NCI-H2196 treated with DMSO at 0.1 percent for 48 hours (cell line): ENCODE measurements around the gene ALPL.
A peak's percentile ranks its signal among the peaks of the same experiment; 100 is the strongest.

ENCODE experiments used
- DNase-seq: peaks from one replicate; lab custom pipeline; 2025; ENCODE audit not compliant: unreplicated experiment; lab: John Stamatoyannopoulos, UW

ALPL gene

GRCh38 chr1:21530368-21531016, 21.3 kb downstream of the ALPL start:
- no peak for DNase-seq

- no peak for DNase-seq
These were observed 22.0 kb downstream of the ALPL start for GRCh38 chr1:21531241-21531640.

- no peak for DNase-seq
These were observed 23.3 kb downstream of the ALPL start for GRCh38 chr1:21532496-21532895.

DNA sequence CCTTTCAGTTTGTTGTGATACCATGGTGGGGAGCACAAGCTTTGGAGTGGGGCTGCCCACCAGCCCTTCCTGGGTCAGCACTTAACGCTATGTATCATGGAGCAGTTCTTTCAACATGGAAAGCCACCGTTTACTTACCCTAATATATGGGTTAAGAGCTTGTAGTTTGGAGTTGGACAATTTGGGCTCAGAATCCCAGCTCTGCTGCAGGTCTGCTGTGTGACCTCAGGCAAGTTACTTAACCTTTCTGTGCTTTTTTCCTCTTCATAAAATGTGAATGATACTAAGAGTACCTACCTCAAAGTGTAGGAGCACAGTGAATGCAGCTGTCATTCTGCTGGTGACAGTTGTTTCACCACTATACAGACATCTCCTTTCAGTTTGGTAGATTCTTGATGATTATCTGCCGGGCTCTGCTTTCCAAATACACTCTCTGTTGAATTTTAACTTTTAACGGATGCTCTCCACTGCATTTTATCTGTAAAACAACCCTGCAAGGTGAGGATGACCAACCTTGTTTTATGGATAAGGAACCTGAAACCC, 23.8 kb downstream of the ALPL start:
- DNase-seq, result no peak

GRCh38 chr1:21534146-21534545, 24.9 kb downstream of the ALPL start:
- no peak for DNase-seq

DNA sequence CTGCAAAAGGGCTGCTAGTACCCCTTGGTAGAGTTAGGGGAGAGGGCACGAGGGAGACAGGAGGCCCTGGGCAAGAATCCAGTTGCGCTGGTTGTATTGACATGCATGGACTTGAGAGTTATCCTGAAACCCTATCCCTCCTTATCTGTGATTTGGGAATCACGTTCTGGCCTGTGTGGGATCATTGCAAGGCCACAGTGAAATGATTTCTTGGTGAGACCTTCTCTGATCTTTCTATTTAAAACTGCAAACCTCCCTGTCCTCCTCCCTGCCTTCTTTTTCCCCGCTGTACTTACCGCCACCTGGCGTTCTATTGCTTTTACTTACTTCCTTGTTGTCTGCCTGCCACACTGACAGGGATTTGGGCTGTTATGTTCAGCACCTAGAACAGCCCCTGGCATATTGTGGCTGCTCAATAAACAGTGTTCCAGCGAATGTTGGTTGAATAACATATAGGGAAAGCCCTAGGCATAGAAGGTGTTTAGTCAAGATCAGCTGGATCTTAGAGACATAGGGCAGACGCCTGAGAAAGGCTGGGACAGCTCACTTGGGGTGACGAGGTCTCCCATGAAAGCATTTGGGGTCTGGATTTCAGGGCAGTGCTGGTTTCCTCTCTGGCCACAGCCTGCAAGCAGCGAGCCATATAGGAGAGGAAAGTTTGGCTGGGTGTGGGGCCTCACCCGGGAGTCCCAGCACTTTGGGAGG, 25.6 kb downstream of the ALPL start:
- peak; percentile 50 for DNase-seq

DNA sequence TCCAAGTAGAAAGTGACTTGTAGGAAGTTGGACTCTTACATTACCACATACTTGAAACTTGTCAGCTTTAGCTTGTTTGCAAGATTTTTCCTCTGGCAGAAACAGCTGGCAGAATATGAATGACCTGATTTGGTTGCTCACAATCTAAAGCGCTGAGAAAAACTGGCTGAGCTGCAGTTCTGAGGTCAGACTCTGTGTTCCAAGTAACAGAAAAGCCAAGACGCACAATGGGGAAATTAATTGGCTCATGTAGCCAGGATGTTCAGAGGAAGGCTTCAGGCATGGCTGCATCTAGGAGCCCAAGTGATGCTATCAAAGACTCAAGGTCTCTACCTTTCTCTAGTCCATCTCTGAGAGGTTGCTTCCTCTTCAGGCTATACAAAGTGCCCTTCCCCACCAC, 27.0 kb downstream of the ALPL start:
- no peak for DNase-seq

- no peak for DNase-seq
These were observed 28.3 kb downstream of the ALPL start for GRCh38 chr1:21537511-21537931.

DNA sequence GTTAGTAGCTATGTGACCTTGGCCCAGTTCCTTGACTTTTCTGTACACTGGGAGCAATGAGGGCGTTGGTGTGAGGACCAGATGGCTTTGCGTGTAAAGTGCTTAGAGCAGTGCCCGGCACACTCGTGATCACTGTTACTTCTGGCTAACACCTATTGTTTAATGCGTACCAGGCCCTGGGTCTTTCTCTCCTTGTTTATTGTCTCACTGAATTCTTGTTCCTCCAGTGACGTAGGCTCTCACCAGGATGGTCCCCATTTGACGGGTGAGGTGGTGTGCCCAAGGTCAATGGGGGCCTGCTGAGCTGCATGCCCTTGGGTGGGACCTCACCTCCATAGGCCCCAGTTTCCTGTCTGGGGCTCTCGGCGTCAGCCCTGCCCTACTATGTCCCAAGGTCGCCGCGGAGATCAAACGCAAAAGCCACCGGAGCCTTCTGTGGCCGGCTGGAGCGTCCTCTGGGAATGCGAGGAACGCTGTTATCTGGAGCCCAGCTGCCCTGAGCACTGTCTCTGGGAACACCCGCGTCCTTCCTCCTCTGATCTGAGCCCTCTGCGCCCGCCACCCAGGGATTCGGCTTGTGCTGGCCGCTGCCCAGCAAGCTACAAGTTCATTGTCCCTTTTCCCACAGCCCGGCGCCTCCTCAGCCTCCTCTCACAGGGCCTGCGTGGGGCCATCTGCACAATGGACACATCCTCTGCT, 28.9 kb downstream of the ALPL start:
- no peak for DNase-seq

DNA sequence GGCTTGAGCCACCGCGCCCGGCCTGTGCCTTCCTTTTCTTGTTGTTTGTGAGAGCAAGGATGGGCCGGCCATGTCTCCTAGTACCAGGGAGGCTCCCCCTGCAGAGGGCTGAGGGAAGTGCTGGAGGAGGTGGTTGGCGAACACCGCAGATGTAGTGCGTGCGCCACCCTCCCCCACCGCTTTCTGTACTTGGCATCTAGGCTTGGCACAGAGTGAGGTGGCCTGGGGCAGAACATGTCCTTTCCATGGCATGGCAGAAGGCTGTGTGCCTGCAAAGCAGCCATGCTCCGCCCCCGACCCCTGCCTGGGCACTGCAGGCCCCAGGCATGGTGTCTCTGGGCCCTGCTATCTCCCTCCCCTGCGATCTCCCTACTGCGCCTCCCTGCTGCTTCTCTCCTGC, 30.7 kb downstream of the ALPL start:
- DNase-seq, result no peak

DNA sequence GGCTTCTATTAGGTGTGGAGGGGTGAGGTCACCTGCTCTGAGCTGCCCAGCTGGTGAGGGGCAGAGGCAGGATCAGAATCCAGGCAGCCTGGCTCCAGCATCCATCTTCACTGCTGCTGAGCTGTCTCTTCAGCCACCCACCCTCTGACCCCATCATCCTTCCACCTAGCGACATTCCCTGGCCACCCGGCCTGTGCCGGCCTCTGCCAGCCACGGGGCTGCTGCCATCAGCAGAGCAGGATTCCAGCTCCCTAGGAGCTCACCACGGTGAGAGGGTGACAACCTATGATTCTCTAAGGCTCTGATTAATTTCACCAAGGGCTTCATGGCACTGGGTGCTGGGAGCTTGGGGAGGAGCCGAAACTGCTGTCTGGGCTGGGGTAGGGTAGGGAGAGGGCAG, 32.1 kb downstream of the ALPL start:
- DNase-seq, result no peak

GRCh38 chr1:21541835-21542234, 32.6 kb downstream of the ALPL start:
- DNase-seq, result no peak

GRCh38 chr1:21543598-21543997, 34.4 kb downstream of the ALPL start:
- no peak for DNase-seq

- no peak for DNase-seq
These were observed 34.9 kb downstream of the ALPL start for GRCh38 chr1:21544095-21544494.

GRCh38 chr1:21546122-21546825, 37.1 kb downstream of the ALPL start:
- no peak for DNase-seq

GRCh38 chr1:21547876-21548275, 38.7 kb downstream of the ALPL start:
- no peak for DNase-seq

GRCh38 chr1:21550097-21550496, 40.9 kb downstream of the ALPL start:
- no peak for DNase-seq

GRCh38 chr1:21550866-21551475, 41.7 kb downstream of the ALPL start:
- no peak for DNase-seq

DNA sequence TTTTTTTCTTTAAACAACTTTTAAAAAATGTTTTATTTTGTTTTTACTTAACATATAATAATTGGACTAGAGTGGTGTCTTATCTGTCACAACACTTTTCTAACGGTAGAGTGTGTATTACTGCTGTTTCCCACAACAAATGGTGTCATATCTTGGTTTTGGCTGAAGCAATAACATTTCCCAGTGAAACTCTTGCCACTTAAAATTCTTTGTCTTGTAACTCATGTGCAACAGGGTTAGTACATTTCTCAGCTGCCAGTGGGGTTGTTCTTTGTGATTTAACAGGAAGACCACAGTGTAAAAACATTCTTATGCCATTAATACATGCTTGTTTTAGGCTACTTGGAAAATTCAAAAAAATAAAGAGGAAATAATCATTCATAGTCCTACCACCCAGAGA, 43.5 kb downstream of the ALPL start:
- no peak for DNase-seq

DNA sequence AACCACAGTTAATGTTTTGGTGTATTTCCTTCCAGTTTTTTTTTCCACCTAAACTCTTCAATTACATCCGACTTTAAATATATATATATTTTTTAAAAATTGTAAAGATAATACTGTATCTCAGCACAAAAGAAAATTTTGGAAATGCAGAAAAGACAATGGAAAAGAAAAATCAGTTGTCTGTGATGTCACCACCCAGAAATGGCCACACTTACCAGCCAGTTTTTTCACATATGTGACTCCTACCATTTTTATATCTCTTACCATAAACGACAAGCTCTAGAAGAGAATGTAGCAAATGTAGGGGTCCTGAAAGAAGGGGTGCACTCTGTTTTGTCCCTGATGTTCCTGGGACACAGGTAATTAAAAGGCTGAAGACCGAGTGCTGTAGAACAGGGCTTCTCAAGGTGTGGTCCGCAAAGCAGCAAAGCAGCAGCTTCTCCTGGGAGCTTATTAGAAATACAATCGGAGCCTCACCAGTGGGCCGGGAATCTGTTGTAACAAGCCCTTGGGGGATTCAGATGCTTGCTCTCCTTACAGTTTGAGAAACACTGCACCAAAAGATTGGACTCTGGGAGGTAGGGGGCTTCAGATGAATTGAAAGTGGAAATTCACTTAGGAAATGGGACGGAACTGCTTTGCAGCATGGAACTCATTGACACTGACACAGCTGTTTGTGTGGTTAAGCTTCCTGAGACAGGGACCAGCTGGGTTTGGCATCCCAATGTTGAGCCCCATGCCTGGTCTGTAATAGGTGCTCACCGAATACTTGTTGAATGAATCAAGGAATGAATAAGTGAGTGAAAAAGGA, 44.1 kb downstream of the ALPL start:
- no peak for DNase-seq
